ENCODE data around the gene DCDC1. TPM values are rescaled to one million over a fixed set of nuclear protein-coding genes. Genes with fewer than 3 reads are reported as not detected.

DCDC1 gene
- total RNA-seq, 2 experiments from 2014 or later = 0.13 TPM; not detected in 1

GRCh38 chr11:30876228-30876627 lies 493.3 kb downstream of the DCDC1 start:
- no peak for TF ChIP-seq EZH2phosphoT487 (IDR thresholded peaks at IDR 0.05; ENCODE audit: borderline replicate concordance, low read depth, low read length)
- TF ChIP-seq, protein P1, sequence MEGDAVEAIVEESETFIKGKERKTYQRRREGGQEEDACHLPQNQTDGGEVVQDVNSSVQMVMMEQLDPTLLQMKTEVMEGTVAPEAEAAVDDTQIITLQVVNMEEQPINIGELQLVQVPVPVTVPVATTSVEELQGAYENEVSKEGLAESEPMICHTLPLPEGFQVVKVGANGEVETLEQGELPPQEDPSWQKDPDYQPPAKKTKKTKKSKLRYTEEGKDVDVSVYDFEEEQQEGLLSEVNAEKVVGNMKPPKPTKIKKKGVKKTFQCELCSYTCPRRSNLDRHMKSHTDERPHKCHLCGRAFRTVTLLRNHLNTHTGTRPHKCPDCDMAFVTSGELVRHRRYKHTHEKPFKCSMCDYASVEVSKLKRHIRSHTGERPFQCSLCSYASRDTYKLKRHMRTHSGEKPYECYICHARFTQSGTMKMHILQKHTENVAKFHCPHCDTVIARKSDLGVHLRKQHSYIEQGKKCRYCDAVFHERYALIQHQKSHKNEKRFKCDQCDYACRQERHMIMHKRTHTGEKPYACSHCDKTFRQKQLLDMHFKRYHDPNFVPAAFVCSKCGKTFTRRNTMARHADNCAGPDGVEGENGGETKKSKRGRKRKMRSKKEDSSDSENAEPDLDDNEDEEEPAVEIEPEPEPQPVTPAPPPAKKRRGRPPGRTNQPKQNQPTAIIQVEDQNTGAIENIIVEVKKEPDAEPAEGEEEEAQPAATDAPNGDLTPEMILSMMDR (conservative IDR thresholded peaks at IDR 0.05; ENCODE audit: low read length) = no peak
- intact Hi-C loops (cut with micrococcal nuclease; ENCODE audit: unreplicated experiment) = no loop called here
- Histone ChIP-seq H3K4me3 (ENCODE audit: low read depth, low read length, poor library complexity, severe bottlenecking) (no peak overlapping the region), H4K20me1 (ENCODE audit: insufficient read depth, low read length) (no peaks in the 10 kb centered on the region), H3K4me2 (ENCODE audit: low read length) (no peak overlapping the region), H3K27ac (ENCODE audit: low read depth, low read length, poor library complexity, severe bottlenecking) (no peak overlapping the region), H3K4me1 (ENCODE audit: insufficient read depth, low read length, poor library complexity, severe bottlenecking) (no peaks in the 10 kb centered on the region), H3K36me3 (ENCODE audit: insufficient read depth, low read length) (no peaks in the 10 kb centered on the region), H2AFZ (ENCODE audit: low read length) (no peak overlapping the region), H3K79me2 (ENCODE audit: insufficient read depth, low read depth, low read length) (no peaks in the 10 kb centered on the region), H3K9me2 (ENCODE audit: insufficient read depth, low read length) (no peaks in the 10 kb centered on the region), H3K9me3 (ENCODE audit: low read length) (no peaks in the 10 kb centered on the region)
- no TSS peak for BruUV-seq (replicated peaks)
- no peak for DNase-seq (ENCODE audit: low spot score)
- ChIA-PET POLR2A (no interaction called here), CTCF (ENCODE audit: unreplicated experiment) (no interaction called here)

- Histone ChIP-seq H3K4me2 (ENCODE audit: low read length) (no peak overlapping the region), H3K9me3 (ENCODE audit: low read length) (no peaks in the 10 kb centered on the region), H3K36me3 (ENCODE audit: insufficient read depth, low read length) (no peaks in the 10 kb centered on the region), H3K4me3 (ENCODE audit: low read depth, low read length, poor library complexity, severe bottlenecking) (no peak overlapping the region), H4K20me1 (ENCODE audit: insufficient read depth, low read length) (no peaks in the 10 kb centered on the region), H3K9me2 (ENCODE audit: insufficient read depth, low read length) (no peaks in the 10 kb centered on the region), H3K27ac (ENCODE audit: low read depth, low read length, poor library complexity, severe bottlenecking) (no peak overlapping the region), H2AFZ (ENCODE audit: low read length) (no peak overlapping the region), H3K79me2 (ENCODE audit: insufficient read depth, low read depth, low read length) (no peaks in the 10 kb centered on the region), H3K4me1 (ENCODE audit: insufficient read depth, low read length, poor library complexity, severe bottlenecking) (no peaks in the 10 kb centered on the region)
- DNase-seq (ENCODE audit: low spot score) = no peak
- TF ChIP-seq, protein P1 (conservative IDR thresholded peaks at IDR 0.05; ENCODE audit: low read length) = no peak
- TF ChIP-seq EZH2phosphoT487 (IDR thresholded peaks at IDR 0.05; ENCODE audit: borderline replicate concordance, low read depth, low read length) = no peak
- POLR2A ChIA-PET = interaction anchor here (0.7 kb wide), 1 partner anchor 44 kb away, joined by 3 read pairs; no protein-coding TSS in a partner anchor
- CTCF ChIA-PET (ENCODE audit: unreplicated experiment) = no interaction called here
- no TSS peak for BruUV-seq (replicated peaks)
- intact Hi-C loops (cut with micrococcal nuclease; ENCODE audit: unreplicated experiment) = no loop called here
Measured at GRCh38 chr11:30875806-30876205, 493.7 kb downstream of the DCDC1 start.

GRCh38 chr11:30873924-30874610 lies 495.5 kb downstream of the DCDC1 start:
- BruUV-seq (replicated peaks) = no TSS peak
- Histone ChIP-seq H3K27ac (ENCODE audit: low read depth, low read length, poor library complexity, severe bottlenecking) (no peak overlapping the region), H4K20me1 (ENCODE audit: insufficient read depth, low read length) (no peaks in the 10 kb centered on the region), H3K4me2 (ENCODE audit: low read length) (no peak overlapping the region), H2AFZ (ENCODE audit: low read length) (no peak overlapping the region), H3K4me1 (ENCODE audit: insufficient read depth, low read length, poor library complexity, severe bottlenecking) (no peaks in the 10 kb centered on the region), H3K36me3 (ENCODE audit: insufficient read depth, low read length) (no peaks in the 10 kb centered on the region), H3K79me2 (ENCODE audit: insufficient read depth, low read depth, low read length) (no peaks in the 10 kb centered on the region), H3K9me3 (ENCODE audit: low read length) (no peaks in the 10 kb centered on the region), H3K4me3 (ENCODE audit: low read depth, low read length, poor library complexity, severe bottlenecking) (no peak overlapping the region), H3K9me2 (ENCODE audit: insufficient read depth, low read length) (no peaks in the 10 kb centered on the region)
- intact Hi-C loops (cut with micrococcal nuclease; ENCODE audit: unreplicated experiment) = no loop called here
- ChIA-PET CTCF (ENCODE audit: unreplicated experiment) (no interaction called here), POLR2A (no interaction called here)
- no peak for TF ChIP-seq EZH2phosphoT487 (IDR thresholded peaks at IDR 0.05; ENCODE audit: borderline replicate concordance, low read depth, low read length)
- TF ChIP-seq, protein P1 (conservative IDR thresholded peaks at IDR 0.05; ENCODE audit: low read length) = no peak
- no peak for DNase-seq (ENCODE audit: low spot score)
